Measurements from ENCODE around the gene ASTL.
A peak's percentile ranks its signal among the peaks of the same experiment; 100 is the strongest.
"Not testable (repeated sequence)": the region's sequence is repeated elsewhere in the genome, so short reads cannot be mapped to it uniquely, and the experiment has no call there.

Gene ASTL

DNA sequence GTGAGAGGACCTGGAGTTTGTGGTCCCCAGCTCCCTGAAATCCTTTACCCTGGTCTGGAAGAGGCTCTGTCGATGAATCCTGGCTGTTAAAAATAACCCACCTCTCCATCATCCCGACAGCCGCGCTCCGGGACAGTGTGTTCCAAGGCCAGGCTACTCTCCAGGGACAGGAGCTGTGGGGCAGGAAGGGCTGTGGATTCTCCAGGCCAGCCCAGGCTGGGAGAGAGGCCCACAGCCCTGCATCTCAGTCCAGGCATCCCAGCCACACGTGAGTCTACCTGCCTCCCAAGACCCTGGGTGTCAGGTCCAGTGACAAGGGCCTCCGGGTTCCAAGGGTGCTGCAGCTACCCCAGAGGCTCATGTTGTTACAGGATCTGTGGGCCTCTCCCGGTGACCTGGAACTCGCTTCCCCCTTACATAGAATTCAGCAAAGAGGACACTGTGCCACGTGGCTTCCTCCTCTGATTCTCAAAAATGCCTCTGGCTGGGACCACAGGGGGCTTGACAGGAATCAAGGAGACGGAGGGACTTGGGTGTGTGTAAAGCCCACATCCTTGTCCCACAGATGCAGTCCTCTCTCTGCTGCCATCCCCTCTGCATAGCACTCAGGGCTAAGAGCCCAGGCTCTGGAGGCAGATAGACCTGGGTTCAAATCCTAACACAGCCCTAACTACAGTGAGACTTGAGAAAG lies 39.3 kb downstream of the ASTL start:
- DNase-seq (ENCODE audit: low read depth, low spot score) = no peak

DNA sequence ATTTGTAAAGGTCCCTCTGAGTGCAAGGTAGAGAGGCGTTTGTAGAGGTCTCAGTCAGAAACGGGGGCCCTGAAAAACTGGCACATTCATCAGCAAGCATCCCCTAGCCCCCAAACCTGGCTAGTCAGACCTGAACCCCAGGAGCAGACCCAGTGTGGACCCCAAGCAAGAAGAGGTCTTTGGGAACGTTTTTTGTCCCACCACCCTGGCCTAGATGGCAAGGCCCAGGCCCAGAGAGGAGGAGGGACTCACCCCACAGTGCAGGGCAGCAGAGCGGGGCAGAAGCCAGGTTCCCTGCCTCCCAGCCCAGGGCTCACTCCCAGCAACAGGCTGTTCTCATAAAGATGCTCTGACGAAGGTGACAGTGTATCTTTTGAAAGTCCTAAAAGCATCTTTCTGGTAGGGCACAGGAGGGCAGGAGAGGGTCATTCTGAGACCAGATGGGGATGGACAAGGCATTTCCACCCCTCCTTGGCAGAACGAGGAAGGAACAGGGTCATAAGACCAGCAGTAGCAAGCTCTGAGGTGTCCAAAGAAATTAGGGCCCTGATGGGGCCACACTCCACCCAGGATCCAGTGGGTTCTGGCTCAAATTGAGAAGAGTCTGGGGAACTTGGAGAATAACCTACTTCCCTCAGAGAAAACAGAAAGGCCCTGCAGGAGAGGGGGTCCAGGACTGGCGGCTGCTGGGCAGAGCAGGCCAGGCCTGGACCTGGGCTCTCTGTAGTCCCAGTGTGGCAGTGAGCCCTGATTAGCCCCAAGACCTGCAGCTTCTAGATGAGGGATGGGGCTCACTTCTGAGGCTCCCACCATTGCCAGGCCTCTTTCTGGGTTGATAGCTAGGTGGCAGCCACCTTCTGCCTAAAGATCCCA lies 40.1 kb downstream of the ASTL start:
- no peak for DNase-seq (ENCODE audit: low read depth, low spot score)

DNA sequence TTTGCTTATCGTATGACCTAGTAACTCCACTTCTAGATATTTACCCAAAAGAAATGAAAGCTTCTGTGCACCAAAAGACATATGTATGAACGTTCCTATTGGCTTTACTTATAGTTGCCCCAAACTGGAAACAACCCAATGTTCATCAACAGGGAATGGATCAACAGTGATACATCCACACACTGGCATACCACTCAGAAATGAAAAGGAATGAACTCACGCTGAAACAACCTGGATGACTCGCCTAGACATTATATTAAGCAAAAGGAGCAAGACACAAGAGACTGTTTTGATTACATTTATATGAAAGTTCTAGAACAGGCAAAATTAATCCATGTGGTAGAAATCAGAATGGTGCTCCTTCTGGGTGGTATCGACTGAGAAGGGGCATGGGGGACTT lies 40.9 kb downstream of the ASTL start:
- DNase-seq (ENCODE audit: low read depth, low spot score) = no peak

GRCh38 chr2:96095116-96095636 lies 43.1 kb downstream of the ASTL start:
- DNase-seq (ENCODE audit: low read depth, low spot score) = no peak

DNA sequence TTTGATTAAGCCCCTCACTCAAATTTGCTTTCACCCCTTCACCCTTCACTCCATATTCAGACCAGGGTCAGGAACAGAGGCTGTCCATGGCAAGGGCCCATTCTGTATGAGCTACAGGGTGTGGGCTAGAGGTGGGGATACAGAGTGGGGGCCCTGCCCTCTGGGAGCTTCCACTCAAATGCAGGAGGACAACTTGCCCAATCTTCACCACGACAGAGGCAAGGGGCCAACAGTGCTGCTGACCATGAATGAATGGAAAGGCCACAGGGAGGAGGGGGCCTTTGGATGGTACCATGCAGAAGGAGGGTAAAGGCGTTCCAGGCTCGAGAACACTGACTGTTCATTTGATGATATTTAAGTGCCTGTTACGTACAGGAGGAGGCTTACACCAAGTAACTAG lies 44.8 kb downstream of the ASTL start:
- DNase-seq (ENCODE audit: low read depth, low spot score) = no peak

DNA sequence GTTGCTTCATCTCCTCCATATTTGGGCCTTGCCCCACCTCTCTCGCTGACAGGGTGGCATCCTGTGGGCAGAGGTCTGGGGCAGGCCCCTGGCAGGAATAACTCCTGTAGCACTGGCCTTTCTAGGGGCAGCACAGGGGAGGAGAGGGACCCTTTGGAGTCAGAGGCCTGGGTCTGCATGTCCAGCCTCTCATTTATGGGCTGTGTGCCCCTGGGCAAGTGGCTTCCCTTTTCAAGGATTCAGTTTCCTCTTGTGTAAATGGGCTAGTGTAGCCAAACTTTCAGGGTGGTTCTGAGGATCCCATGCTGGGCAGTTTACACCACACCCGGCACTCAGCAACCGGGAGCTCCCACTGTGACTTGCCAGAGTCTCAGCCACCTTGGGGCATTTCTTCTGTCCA lies 45.4 kb downstream of the ASTL start:
- DNase-seq (ENCODE audit: low read depth, low spot score) = no peak

GRCh38 chr2:96092573-96092877 lies 45.8 kb downstream of the ASTL start:
- no peak for DNase-seq (ENCODE audit: low read depth, low spot score)

DNA sequence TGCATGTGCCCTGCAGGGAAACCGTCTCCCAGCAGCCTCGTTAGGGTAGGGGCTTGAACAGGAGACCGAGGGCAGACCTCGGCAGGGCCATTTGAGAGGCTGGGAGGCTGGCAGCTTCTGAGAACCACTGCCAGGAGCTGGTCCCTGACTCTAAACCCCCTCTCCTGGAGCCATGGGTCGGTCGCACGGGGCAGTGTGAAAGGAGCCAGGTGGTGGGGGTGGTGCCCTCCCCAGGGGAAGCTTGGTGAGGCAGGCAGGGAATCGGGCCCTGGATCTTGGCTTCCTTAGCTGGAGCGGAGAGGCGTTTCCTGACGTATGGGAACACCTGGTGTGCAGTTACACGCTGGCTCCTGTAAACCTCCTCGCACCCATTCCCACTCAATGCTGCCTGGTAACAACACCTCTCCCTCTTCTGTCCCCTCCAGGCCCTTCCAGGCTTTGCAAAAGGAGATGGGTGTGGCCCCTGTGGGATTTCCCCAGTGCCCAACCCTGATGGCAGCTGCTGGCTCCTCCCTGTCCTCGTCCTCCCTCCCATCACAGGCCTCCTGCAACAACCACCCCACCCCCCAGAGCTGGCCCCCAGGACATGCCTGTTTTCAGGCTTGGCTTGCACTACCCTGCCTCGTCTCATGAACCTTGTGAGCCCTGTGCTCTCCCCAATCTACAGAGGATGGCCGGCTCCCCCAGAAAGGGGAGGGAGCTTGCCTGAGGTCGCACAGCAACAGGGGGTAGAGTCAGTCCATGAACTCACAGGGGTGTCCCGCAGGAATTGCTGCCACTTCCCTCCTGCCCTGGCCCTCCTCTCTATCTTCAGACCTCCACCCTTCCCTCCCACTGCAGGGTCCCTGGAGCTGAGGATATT lies 46.4 kb downstream of the ASTL start:
- no peak for DNase-seq (ENCODE audit: low read depth, low spot score)

DNA sequence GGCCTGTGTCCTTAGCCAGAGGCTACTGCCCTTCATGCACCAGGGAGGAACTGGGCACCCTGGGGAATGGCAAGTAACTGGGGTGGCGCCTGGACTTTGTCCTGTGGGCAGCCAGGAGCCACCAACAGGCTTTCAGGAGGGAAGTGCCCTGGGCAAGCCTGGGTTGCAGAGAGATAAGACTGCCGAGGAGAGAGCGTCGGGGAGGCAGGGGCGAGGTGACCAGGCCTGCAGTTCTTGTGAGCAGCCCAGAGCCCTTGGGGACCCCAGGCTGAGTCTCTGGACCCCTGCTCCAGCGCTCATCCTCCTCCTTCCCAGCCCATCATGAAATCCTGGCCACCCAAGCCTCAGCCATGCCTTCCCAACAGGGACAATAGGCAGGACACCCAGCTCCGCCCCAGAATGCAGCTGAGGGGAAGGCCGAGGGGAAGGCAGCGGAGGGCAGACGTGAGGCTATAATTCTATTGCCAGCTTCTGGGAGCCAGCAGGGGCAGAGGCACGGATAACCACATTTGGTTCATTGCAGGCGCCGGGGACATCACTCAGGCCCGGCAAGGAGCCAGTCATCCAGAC lies 47.1 kb downstream of the ASTL start:
- no peak for DNase-seq (ENCODE audit: low read depth, low spot score)

- DNase-seq (ENCODE audit: low read depth, low spot score) = peak; percentile 16
These were observed 47.9 kb downstream of the ASTL start for GRCh38 chr2:96090196-96090926.

- no peak for DNase-seq (ENCODE audit: low read depth, low spot score)
These were observed 48.7 kb downstream of the ASTL start for GRCh38 chr2:96089356-96090195.

- DNase-seq (ENCODE audit: low read depth, low spot score) = no peak
These were observed 49.7 kb downstream of the ASTL start for GRCh38 chr2:96088340-96089335.

GRCh38 chr2:96087130-96087529 lies 51.2 kb downstream of the ASTL start:
- no peak for DNase-seq (ENCODE audit: low read depth, low spot score)

GRCh38 chr2:96085541-96086355 lies 52.6 kb downstream of the ASTL start:
- no peak for DNase-seq (ENCODE audit: low read depth, low spot score)

DNA sequence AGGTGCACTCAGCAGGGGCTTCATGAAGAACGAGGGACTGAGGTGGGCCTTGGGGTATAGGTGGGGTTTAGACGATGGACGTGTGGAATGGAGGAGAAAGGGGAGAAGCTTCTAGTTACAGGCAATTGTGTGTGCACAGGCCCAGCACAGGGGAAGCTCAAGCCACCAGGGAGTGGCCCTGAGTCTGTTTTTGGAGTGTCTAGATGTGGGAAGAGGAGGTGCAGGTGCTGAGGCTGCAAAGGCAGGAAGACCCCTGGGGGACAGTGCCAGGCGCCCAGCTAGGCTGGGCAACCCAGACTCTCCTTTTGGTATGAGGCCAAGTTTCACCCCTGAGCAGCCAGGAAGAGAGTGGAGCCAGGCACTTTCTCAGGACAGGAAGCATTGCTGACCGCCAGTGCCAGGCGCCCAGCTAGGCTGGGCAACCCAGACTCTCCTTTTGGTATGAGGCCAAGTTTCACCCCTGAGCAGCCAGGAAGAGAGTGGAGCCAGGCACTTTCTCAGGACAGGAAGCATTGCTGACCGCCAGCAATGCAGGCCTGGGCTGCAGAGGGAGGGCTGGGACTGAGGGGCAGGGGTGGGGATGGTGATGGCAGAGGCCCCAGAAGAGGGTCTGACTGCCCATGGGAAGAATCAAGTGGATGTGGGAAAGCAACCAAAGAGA lies 53.3 kb downstream of the ASTL start:
- DNase-seq (ENCODE audit: low read depth, low spot score) = not testable (repeated sequence)

DNA sequence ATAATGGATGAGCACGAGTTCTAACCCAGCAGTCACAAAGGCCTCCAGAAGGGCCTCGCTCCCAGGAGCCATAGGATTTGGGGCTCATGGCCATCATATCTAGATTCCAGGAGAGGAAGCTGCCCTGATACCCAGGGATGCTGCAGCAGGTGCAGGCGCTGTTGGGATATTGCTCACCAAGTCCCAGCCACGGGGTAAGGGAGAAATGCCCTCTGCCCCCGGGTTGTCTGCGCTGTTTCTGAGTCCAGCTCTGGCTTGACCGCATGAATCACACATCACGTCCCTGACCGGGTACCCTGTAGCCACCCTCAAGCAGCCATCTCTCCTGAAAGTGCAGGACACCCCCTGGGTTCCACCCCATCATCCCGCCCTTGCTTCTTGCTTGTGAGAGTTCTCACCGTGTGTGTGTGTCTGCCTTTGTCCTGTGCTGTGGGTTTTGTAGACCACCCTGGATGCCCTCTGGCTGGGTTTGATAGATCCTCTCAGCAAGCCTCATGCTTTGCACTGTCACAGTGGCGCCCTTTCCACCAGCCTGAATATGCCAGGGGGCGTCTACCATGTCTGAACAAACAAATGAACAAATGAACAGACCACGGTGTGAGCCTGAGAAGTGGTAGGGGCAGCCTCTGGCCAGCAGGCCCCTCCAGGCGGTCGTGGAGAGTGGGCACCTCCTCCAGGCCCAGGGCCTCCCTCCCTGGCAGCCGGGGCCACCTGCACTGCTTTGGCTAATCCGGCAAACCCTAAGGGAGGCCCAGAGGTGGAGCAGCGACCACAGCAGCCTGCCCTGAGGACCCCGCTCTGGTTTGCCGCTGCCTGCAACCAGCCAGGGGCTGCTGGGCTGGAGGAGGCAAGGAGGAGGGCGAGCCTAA lies 54.1 kb downstream of the ASTL start:
- DNase-seq (ENCODE audit: low read depth, low spot score) = no peak

Data from astrocyte of the hippocampus (primary cell).